Karpas-422 (cell line): Measurements from ENCODE around the gene RASA4B. TPM values are rescaled to one million over a fixed set of nuclear protein-coding genes. Genes with fewer than 3 reads are reported as not detected.
"Not testable (repeated sequence)": the region's sequence is repeated elsewhere in the genome, so short reads cannot be mapped to it uniquely, and the experiment has no call there.

Experiments
- DNase-seq: peaks from one replicate; pipeline ENCODE4 v3.0.0-alpha.2; 2015
- H2AFZ ChIP-seq: fragments of 200-600 bp; sonication (generic); 2 replicates; pipeline ENCODE4 v1.6.1; 2014; ENCODE audit warnings: antibody characterized with exemption, low read length, mixed read lengths
- H3K27ac ChIP-seq: fragments of 200-600 bp; sonication (generic); 2 replicates; pipeline ENCODE4 v1.5.1; 2014; ENCODE audit warnings: mild to moderate bottlenecking, low read length, moderate library complexity
- H3K27me3 ChIP-seq: fragments of 200-600 bp; sonication (generic); 2 replicates; pipeline ENCODE4 v1.6.1; 2014; ENCODE audit warnings: low read length, mixed read lengths
- H3K36me3 ChIP-seq: fragments of 200-600 bp; sonication (generic); 2 replicates; pipeline ENCODE4 v1.6.1; 2014; ENCODE audit warnings: low read length, mixed read lengths; ENCODE audit not compliant: insufficient read depth
- H3K4me1 ChIP-seq: fragments of 200-600 bp; sonication (generic); 2 replicates; pipeline ENCODE4 v1.6.1; 2014; ENCODE audit warnings: mild to moderate bottlenecking, low read length, mixed read lengths
- H3K4me2 ChIP-seq: fragments of 200-600 bp; sonication (generic); 2 replicates; pipeline ENCODE4 v1.6.1; 2014; ENCODE audit warnings: low read length, low read depth, mild to moderate bottlenecking; ENCODE audit not compliant: poor library complexity, severe bottlenecking
- H3K4me3 ChIP-seq: fragments of 200-600 bp; sonication (generic); 2 replicates; pipeline ENCODE4 v1.5.1; 2014; ENCODE audit warnings: mild to moderate bottlenecking, antibody characterized with exemption, low read length, mixed read lengths
- H3K79me2 ChIP-seq: fragments of 200-600 bp; sonication (generic); 2 replicates; pipeline ENCODE4 v1.6.1; 2014; ENCODE audit warnings: mild to moderate bottlenecking, low read length, mixed read lengths
- H3K9ac ChIP-seq: fragments of 200-600 bp; sonication (generic); 2 replicates; pipeline ENCODE4 v1.6.0; 2014; ENCODE audit warnings: low read length
- H3K9me2 ChIP-seq: fragments of 200-600 bp; sonication (generic), shearing (Covaris generic); replicated peaks from 2 replicates; pipeline ENCODE4 v1.6.0; 2014; ENCODE audit warnings: mild to moderate bottlenecking, low read length, moderate library complexity; ENCODE audit not compliant: insufficient read depth
- H3K9me3 ChIP-seq: fragments of 300-700, 200-600 bp; sonication (generic); 2 replicates; pipeline ENCODE4 v1.6.1; 2014; ENCODE audit warnings: low read length, mixed read lengths
- H4K20me1 ChIP-seq: fragments of 200-600 bp; sonication (generic); 2 replicates; pipeline ENCODE4 v1.6.1; 2014; ENCODE audit warnings: mild to moderate bottlenecking, antibody characterized with exemption, low read length, low read depth; ENCODE audit not compliant: insufficient read depth
- total RNA-seq: library from RNA; depleted of rRNA; stranded (reverse); fragments of >200 nt; shearing (Covaris generic); gene quantifications from 2 replicates; pipeline ENCODE4 v1.2.3, GENCODE V29; 2014; ENCODE audit warnings: low replicate concordance

RASA4B gene
- total RNA-seq, 1 experiment from 2014 or later: 2.4 TPM

GRCh38 chr7:102505298-102506185 lies 12.0 kb downstream of the RASA4B start:
- not testable (repeated sequence) for H3K27ac ChIP-seq

GRCh38 chr7:102503141-102503540 lies 14.4 kb downstream of the RASA4B start:
- H3K27ac ChIP-seq, H4K20me1 ChIP-seq, H3K4me3 ChIP-seq, H3K4me2 ChIP-seq, DNase-seq, H3K36me3 ChIP-seq, H3K9me2 ChIP-seq, H3K9ac ChIP-seq, H3K27me3 ChIP-seq, H2AFZ ChIP-seq, H3K9me3 ChIP-seq, H3K4me1 ChIP-seq, H3K79me2 ChIP-seq: not testable (repeated sequence)

More at GRCh38 chr7:102505298-102506185, 12.0 kb downstream of the RASA4B start:
- not testable (repeated sequence) for H3K4me3 ChIP-seq, H3K9ac ChIP-seq, H3K4me2 ChIP-seq, H3K4me1 ChIP-seq, H4K20me1 ChIP-seq, H3K27me3 ChIP-seq, H3K9me3 ChIP-seq, H2AFZ ChIP-seq, H3K79me2 ChIP-seq, DNase-seq, H3K36me3 ChIP-seq, H3K9me2 ChIP-seq

- not testable (repeated sequence) for H3K27ac ChIP-seq, H3K27me3 ChIP-seq, DNase-seq, H3K4me3 ChIP-seq, H2AFZ ChIP-seq, H4K20me1 ChIP-seq, H3K4me1 ChIP-seq, H3K9ac ChIP-seq, H3K79me2 ChIP-seq, H3K9me2 ChIP-seq, H3K4me2 ChIP-seq, H3K36me3 ChIP-seq, H3K9me3 ChIP-seq
Observed at GRCh38 chr7:102498321-102498720, 19.3 kb downstream of the RASA4B start.

- not testable (repeated sequence) for H2AFZ ChIP-seq, H3K4me2 ChIP-seq, H3K9ac ChIP-seq, H3K27ac ChIP-seq, H4K20me1 ChIP-seq, H3K36me3 ChIP-seq, DNase-seq, H3K79me2 ChIP-seq, H3K9me2 ChIP-seq, H3K9me3 ChIP-seq, H3K27me3 ChIP-seq, H3K4me3 ChIP-seq, H3K4me1 ChIP-seq
Observed at GRCh38 chr7:102497308-102497707, 20.3 kb downstream of the RASA4B start.

- H3K4me1 ChIP-seq, H4K20me1 ChIP-seq, H3K27ac ChIP-seq, H2AFZ ChIP-seq, H3K9ac ChIP-seq, H3K4me3 ChIP-seq, H3K4me2 ChIP-seq, H3K9me3 ChIP-seq, H3K36me3 ChIP-seq, H3K27me3 ChIP-seq, H3K9me2 ChIP-seq, H3K79me2 ChIP-seq: not testable (repeated sequence)
- peak; percentile 20 for DNase-seq
Observed at GRCh38 chr7:102496861-102497260, 20.7 kb downstream of the RASA4B start.

- not testable (repeated sequence) for H3K4me1 ChIP-seq, H3K9me2 ChIP-seq, H2AFZ ChIP-seq, H4K20me1 ChIP-seq, H3K9me3 ChIP-seq, H3K4me3 ChIP-seq, H3K9ac ChIP-seq, H3K27me3 ChIP-seq, H3K36me3 ChIP-seq, H3K4me2 ChIP-seq, H3K79me2 ChIP-seq, H3K27ac ChIP-seq, DNase-seq
Observed at GRCh38 chr7:102494473-102495149, 23.0 kb downstream of the RASA4B start.

GRCh38 chr7:102494026-102494425 lies 23.6 kb downstream of the RASA4B start:
- H4K20me1 ChIP-seq, H3K9me2 ChIP-seq, H2AFZ ChIP-seq, H3K9me3 ChIP-seq, H3K36me3 ChIP-seq, H3K79me2 ChIP-seq, H3K9ac ChIP-seq, DNase-seq, H3K4me1 ChIP-seq, H3K4me3 ChIP-seq, H3K27me3 ChIP-seq, H3K27ac ChIP-seq, H3K4me2 ChIP-seq: not testable (repeated sequence)

- not testable (repeated sequence) for H3K27me3 ChIP-seq, H3K79me2 ChIP-seq, H4K20me1 ChIP-seq, H3K36me3 ChIP-seq, DNase-seq, H3K9me3 ChIP-seq, H3K9ac ChIP-seq, H3K4me2 ChIP-seq, H2AFZ ChIP-seq, H3K27ac ChIP-seq, H3K4me3 ChIP-seq, H3K4me1 ChIP-seq, H3K9me2 ChIP-seq
Observed at GRCh38 chr7:102493220-102493935, 24.2 kb downstream of the RASA4B start.
